NCI-H146 treated with DMSO at 0.1 percent for 48 hours (cell line): ENCODE data around the gene SGO2.
"Not testable (repeated sequence)": the region's sequence is repeated elsewhere in the genome, so short reads cannot be mapped to it uniquely, and the experiment has no call there.

Source experiments
- DNase-seq: peaks from one replicate; lab custom pipeline; 2025; ENCODE audit not compliant: unreplicated experiment; lab: John Stamatoyannopoulos, UW

SGO2 gene

DNA sequence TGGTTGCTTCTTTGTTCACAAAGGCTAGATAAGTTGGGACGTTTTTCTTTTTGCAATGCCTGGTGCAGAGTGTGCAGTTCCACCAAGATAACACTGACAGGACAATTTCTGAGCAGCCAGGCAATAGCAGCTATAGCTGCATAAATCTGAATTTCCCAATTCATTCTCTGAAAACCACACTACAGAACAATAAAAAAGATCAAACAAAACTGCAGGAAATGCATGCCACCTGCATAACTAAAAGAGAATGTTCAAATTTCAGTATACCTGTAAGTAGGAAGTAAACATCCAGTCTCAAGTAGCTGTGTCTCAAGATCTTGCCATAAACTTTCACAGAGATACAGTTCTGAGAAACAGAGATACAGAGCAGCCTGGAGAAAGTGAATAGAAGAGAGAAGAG lies 10.9 kb upstream of the SGO2 start:
- DNase-seq: no peak

GRCh38 chr2:200523158-200523557 lies 2.8 kb upstream of the SGO2 start:
- no peak for DNase-seq

DNA sequence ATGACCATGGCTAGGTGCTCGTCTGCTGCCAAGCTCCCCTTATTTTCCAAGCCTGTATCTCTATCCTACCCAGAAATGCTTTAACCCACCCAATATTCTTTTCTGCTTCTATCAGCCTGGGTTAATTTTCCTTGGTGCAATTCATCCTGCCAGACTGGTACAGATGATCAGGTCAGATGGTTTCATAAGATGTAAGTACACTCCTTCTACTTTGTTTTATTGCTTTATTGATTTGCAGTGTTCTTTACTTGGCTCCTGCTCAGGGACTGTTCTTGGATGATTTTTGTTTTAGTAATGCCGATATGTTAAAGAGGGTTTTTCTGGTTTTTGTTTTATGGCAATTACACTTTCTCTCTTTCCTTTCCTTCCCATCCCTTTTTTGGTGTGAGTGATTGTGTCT lies 2.4 kb upstream of the SGO2 start:
- DNase-seq: no peak

GRCh38 chr2:200525066-200525465 lies 941 bp upstream of the SGO2 start:
- no peak for DNase-seq

DNA sequence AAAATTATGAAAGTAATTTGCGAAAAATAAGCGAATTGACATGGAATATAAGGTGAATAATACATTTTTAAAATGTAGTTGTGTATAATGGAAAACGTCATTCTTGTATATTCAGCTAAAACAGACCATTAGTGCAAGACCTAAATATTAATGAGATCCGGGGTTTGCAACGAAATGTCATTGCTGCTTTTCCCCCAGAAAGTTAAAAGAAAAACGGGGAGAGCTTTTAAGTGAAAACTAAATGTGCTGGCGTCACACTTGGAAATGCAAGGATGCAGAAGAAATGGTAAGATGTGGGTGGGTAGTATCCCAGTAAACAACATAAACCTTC lies 491 bp upstream of the SGO2 start:
- DNase-seq: no peak

- DNase-seq: no peak
These were observed 2.2 kb downstream of the SGO2 start for GRCh38 chr2:200528228-200528627.

DNA sequence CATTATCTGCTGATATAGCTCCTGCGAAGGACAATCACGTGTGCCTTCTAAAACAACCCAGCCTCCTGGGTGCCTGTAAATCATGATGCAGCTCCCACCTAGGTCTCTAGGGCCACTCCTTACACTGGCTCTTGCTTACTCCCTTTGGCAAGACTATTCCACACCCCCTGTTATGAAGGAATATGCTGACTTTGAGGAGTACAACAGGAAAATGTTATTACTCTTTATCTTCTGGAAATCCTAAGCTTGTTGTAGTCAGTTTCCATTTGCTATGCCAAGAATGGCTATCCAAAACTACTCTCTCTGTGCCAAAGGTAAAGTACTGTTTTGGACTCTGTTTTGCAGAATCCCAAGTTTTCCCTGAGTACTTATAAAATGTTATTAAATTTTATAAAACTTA lies 7.7 kb downstream of the SGO2 start:
- no peak for DNase-seq

DNA sequence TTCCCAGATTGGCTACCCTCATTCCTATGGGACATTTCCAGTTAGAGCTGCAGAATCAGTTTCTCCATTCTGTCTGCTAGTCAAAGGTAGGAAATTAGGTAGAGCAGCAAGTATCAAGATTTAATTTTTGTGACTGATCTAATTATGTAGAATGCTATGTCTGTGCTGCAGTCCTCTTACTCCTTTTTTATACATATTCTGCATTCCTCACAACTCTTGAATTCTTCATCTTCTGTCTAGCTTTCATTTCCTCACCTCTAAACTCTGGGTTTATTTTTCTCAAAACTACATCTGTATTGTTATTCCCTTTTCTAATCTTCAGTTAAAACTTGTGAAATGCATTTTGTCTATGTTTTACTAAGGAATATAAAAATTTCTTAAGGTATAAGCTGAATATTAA lies 8.6 kb downstream of the SGO2 start:
- no peak for DNase-seq

GRCh38 chr2:200538139-200538538 lies 12.1 kb downstream of the SGO2 start:
- no peak for DNase-seq

GRCh38 chr2:200540793-200541192 lies 14.8 kb downstream of the SGO2 start:
- no peak for DNase-seq

DNA sequence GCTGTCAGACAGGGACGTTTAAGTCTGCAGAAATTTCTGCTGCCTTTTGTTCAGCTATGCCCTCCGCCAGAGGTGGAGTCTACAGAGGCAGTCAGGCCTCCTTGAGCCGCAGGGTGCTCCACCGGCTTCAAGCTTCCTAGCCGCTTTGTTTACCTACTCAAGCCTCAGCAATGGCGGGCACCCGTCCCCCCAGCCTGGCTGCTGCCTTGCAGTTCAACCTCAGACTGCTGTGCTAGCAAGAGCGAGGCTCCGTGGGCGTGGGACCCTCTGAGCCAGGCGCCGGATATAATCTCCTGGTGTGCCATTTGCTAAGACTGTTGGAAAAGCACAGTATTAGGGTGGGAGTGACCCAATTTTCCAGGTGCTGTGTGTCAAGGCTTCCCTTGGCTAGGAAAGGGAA lies 40.6 kb downstream of the SGO2 start:
- not testable (repeated sequence) for DNase-seq

- DNase-seq: no peak
These were observed 41.9 kb downstream of the SGO2 start for GRCh38 chr2:200567932-200568331.

DNA sequence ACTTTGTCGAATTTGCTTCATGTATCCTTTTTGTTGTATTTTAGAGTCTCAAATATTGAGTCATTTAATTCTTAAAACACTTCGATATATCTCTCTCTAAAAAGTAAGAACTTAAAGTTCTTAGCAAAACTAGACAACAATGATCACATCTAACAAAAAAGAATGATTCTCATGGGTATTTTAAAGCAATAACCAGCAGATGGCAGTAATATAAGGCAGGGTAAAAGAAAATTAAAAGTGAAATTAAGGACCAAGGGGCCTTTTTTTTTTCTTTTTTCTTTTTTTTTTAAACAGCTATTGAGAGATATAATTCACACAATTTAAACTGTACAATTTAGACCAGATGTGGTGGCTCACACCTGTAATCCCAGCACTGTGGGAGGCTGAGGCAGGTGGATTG lies 50.0 kb downstream of the SGO2 start:
- DNase-seq: no peak

GRCh38 chr2:200577027-200577426 lies 51.0 kb downstream of the SGO2 start:
- DNase-seq: no peak

DNA sequence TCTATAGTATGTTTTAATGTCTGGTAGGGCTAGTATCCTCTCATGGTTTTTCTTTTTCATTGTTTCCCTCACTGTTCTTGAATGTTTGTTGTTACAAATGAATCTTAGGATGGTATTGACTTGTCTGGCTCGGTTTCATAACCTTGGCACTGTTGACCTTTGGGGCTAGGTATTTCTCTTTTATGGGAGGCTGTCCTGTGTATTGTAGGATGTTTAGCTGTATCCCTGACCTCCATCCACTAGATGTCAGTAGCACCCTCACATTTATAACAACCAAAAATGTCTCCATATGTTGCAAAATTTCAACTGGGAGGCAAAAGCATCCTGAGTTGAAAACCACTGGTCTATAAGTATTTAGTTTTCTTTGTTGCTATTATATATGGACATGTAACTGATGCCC lies 52.8 kb downstream of the SGO2 start:
- DNase-seq: no peak

GRCh38 chr2:200584639-200585038 lies 58.6 kb downstream of the SGO2 start:
- DNase-seq: no peak

DNA sequence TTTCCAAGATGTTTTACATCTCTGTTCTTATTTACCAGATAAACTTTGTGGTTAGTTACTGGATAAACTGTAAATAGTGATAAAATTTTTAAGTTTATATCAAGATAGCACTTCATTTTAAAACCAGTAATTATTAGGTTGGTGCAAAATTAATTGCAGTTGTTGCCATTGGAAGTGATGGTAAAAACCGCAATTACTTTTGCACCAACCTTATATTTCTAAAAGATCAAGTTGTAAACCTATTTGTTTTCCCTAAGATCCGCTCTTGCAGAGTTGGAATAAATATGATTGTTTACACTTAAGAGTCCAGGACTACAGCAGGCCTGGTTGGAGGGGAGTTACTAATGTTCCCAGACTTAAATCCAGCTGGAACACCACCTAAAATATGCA lies 59.3 kb downstream of the SGO2 start:
- DNase-seq: no peak

DNA sequence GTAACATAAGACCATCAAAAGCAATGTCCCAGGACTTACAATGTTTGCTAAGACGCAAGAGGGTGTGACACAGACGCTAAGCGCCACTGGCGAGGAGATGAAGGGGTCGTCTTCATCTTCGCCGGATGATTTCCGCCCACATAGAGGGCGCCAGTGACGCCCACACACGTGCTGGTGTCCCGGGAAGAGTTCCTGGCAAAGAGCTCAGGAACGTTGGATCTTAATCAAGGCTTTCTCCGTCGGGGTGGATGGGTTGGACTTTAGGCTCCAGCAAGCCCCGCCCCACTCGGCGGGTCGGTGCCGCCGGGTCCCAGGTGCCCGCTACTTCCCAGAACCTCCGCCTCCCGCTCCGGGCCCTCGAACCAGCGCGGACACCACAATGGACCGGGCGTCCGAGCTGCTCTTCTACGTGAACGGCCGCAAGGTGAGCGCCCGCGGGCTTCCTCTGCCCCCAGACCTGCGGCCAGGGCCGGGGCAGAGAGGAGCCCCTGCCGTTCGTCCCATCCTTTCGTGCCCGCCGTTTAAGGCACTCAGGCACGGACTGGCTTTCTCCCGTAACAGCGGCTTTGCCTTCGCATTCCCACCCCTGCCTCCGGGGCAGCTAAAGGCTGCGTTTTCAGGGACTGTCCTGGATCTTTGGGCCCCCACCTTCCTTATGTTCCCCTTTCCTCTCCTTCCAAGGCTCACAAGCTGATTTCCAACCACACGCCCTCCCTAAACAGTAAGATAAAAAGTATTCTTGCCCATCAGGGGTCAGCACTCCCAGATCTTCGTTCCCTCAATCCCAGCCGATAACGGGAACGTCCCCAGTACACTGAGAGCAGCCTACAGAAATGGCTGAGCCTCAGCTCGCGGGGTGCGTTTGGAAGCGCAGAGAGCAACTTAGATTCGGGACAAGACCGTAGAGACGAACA lies 60.0 kb downstream of the SGO2 start, which contains the start of gene AOX1:
TSS of gene AOX1 (plus strand) at position 285 of the 914 bp plus-strand sequence. CDS start at position 380, 95 bp downstream.
- no peak for DNase-seq

DNA sequence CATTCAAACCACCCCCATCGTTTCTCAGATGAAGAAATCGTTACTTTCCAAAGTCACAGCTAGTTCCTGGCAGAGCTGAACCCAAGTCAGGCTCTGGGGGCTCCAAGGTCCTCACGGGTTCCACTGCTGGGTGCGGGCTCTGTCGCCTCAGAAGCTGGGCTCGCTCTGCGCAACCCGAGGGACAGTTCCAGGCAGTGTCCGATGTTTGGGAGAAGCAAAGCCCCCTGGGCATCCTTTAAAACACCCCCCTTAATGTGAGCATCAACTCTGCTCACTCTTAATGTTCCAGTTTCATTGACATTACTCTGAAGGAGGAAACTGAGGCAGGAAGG lies 60.6 kb downstream of the SGO2 start:
- no peak for DNase-seq

DNA sequence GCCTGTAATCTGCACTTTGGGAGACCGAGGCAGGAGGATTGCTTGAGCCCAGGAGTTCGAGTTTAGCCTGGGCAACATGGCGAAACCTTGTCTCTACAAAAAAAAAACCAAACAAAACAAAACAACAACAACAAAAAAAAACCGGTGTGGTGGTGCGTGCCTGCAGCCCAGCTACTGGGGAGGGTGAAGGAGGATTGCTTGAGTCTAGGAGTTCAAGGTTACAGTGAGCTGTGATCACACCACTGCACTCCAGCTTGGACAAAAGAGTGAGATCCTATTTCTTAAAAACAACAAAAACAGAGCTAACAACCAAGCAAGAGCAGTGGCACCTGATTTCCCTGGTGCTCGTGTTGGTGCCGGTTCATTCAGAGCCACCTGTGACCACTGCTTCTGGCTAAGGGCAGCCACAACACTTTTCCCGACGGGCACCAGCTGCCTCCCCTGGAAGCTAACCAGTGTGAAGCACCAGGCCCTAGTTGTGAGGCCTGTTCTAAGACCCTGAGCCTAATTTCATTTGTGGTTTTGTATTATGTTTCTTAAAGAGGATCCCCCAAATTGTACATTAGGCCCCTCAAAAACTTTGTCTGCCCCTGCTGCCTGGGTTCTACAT lies 61.1 kb downstream of the SGO2 start:
- DNase-seq: no peak

DNA sequence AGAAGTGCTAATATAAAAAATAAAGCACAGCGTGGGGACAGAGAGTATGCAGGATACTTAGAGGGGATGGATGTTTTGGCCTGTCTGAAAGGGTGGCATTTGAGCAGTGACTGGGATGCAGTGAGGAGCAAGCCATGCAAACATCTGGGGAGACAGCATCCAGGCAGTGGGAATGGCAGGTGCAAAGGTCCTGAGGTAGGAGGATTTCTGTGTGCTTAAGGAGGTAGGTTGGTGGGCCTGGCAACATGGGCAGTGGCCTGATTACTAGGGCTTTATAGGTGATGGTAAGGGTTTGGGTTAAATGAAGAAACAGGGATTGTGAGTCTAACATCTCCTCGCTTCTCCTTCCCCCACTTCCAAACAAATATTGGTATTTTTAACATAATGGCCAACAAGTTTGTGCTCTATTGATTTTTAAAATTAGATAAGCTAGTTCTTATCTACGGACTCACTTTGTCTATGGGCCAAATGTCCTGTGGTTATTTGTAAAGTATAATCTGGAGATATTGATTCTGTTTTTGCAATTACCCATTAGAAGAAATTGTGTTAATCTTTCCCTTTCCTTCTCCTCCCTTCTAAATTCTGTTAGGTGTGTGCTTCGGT lies 62.2 kb downstream of the SGO2 start:
- DNase-seq: no peak

DNA sequence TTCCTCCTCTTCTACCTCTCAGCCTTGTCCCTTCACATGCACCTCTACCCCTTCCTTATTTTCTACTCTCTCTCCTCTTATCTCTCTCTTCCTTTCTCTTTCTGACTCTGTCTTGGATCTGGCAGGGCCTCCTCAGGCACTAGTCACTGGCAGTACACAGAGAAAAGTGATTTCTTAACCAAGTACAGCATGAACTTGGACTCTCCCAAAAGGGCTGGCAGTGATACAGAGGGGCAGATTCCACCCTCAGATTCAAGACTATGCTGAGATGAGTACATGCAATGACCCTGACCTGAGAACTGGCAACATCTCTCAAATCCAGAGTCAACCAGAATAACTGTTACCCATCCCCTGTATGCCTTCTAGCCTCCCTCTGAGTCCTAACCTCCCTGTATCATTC lies 64.1 kb downstream of the SGO2 start:
- no peak for DNase-seq
